Upper lobe of left lung (tissue), 4 donors: ENCODE results near the gene PRRX1.

Source experiments
- CTCF ChIP-seq, 6 experiments: fragments of 450-650 bp in 4 of 6; fragments of 200-600 bp in 2 of 6; sonication (generic) in 2 of 6; IDR thresholded peaks; one replicate each; pipeline ENCODE4 v1.5.1; 2016 to 2019; ENCODE audit warnings: antibody characterized with exemption in 6 of 6
- EP300 ChIP-seq, 4 donors: sonication (generic); formaldehyde crosslinking; IDR thresholded peaks; one replicate each; pipeline ENCODE4 v1.5.1; 2017; ENCODE audit warnings: antibody characterized with exemption in 4 of 4, control low read depth in 2 of 4
- POLR2A ChIP-seq, 4 donors: fragments of 450-650 bp; IDR thresholded peaks; one replicate each; pipeline ENCODE4 v1.5.1; 2016 to 2017; ENCODE audit warnings: antibody characterized with exemption in 4 of 4, mild to moderate bottlenecking in 2 of 4
- POLR2AphosphoS5 ChIP-seq, 2 donors: sonication (generic); formaldehyde crosslinking; IDR thresholded peaks; one replicate each; pipeline ENCODE4 v1.5.1; 2017; ENCODE audit warnings: antibody characterized with exemption in 2 of 2

DNA sequence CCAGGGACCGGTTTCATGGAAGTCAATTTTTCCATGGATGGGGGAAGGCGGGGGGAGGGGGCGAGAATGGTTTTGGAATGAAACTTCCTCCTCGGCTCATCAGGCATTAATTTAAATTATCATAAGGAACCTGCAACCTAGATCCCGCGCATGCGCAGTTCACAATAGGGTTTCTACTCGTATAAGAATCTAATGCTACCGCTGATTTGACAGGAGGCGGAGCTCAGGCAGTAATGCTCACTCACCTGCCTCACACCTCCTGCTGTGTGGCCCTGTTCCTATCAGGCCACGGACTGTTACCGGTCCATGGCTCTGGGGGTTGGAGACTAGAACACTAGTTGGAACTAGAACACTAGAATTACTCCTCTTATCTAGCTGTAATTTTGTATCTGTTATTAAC lies 38.0 kb downstream of the PRRX1 start:
- TF ChIP-seq CTCF (IDR thresholded peaks at IDR 0.05) (no peak), POLR2A (IDR thresholded peaks at IDR 0.05) (no peak), EP300 (IDR thresholded peaks at IDR 0.05) (no peak), POLR2AphosphoS5 (IDR thresholded peaks at IDR 0.05) (no peak)
